ENCODE data around the gene SFXN4.
"Not testable (repeated sequence)": the region's sequence is repeated elsewhere in the genome, so short reads cannot be mapped to it uniquely, and the experiment has no call there.

Gene SFXN4

GRCh38 chr10:119190353-119190752, 24.8 kb upstream of the SFXN4 start:
- DNase-seq, result no peak

DNA sequence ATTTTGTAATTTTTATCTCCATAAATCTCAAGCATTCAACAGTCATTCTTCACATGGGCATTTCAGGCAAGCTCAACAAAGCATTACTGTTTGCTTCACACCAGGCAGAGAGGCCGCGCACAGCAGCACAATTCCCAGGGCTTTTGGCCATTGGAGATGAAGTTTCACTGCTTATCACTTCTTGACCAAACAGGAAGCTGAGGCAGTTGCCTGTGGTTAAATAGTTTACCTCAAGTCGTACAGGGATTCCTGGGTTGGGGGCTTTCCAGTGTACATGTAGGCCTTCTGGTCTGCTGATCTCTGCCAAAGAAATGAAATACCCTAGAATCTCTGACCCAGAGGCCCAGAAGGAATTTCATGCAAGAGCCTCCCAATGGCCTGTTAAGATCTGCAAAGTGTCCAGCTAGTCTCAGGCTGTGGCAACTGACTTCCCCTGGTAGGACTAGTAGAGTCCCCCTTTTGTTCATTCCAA, 24.3 kb upstream of the SFXN4 start:
- no peak for DNase-seq

DNA sequence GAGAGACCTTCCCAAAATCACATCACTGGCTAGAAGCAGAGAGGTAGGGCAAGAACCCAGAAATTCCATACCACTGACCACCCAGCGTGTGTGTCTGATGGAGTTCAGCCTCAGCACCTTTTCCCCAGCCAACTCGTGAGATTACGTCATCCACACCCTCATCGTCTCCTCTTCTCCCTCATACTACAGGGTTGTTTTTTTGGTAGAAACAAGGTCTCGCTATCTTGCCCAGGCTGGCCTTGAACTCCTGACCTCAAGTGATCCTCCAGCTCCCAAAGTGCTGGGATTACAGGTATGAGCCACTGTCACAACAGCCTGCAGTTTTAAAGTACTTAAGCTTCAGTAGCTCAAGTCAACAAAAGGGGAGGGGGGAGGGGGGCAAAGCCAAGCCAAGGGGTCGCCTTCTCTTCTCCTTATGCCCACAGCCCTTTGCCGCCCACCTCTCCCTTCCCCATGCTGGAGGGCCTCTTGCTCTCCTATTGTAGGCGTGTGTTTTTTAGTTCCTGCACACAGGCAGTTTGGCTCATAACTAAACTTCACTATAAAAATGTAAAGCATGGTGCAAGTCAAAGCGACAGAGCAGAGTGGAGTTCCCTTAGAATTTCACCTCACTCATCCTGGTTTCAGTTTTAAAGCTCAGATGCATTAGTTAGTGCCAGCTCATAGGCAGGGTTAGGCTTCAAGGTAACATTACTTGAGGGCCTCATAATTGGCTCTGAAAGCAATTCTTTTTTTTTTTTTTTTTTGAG, 18.3 kb upstream of the SFXN4 start:
- no peak for DNase-seq

GRCh38 chr10:119180850-119181400, 15.4 kb upstream of the SFXN4 start:
- not testable (repeated sequence) for DNase-seq

DNA sequence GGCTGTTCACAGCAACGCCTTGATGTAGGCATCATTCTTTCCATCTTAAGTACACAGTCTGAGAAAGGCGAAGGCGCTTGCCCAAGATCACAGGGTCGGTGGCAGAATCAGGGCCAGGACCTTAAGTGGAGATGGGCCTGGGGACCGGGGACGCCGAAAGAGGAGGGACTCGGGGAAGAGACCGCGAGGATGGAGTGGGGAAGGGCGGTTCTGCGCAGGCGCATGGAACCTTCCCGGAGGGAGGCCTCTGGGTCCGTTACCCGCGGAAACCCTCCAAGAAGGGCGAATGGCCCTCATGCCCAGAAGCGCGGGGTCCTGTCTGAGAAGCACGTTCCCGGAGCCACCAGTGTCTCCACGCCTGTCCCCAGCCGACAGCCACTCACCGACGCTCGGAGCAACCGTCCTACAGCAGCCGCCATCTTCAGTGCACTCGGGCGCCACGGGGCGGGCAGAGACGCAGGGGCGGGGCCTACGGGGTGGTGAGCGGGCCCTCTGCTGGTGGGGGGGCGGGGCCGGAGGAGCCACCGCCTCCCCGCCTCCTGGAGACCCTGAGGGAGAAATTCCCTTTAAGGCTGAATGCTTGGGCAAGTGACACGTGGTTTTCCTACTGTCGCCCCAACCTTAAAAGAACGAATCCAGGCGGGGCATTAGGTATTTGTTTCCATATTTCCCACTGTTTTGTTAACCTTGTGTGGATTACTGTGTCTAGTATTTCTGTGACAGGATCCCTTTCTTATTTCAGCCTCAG, 13.0 kb upstream of the SFXN4 start, which contains the start of gene PRDX3:
TSS of gene PRDX3 (minus strand) at position 441 of the 748 bp plus-strand sequence. CDS start at position 419, 22 bp downstream.
- DNase-seq, result peak; percentile 88

DNA sequence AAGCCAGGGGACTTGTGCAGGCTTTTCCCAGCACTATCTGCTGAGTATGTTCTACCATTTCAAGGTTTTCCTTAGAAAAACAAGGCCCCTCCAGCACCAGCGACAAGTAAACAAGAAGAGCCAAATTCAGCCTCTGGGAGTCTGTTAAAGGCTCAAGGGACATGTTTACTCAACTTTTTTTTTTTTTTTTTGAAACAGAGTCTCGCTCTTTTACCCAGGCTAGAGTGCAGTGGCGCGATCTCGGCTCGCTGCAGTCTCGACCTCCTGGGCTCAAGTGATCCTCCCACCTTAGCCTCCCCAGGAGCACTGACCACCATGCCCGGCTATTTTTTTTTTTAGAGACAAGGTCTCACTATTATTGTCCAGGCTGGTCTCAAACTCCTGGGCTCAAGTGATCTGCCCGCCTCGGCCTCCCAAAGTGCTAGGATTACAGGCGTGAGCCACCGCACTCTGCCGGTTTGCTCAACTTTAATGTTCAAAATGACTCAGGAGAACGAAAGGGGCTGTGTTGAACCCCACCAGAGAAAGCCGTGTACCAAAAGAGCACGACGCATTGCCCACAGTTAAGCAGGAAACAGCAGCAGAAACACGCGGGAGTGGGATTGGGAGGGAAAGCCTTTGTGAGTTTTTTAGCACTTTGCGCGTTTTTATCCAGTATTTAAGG, 12.3 kb upstream of the SFXN4 start:
- no peak for DNase-seq

GRCh38 chr10:119176166-119176565, 10.7 kb upstream of the SFXN4 start:
- DNase-seq, result no peak

DNA sequence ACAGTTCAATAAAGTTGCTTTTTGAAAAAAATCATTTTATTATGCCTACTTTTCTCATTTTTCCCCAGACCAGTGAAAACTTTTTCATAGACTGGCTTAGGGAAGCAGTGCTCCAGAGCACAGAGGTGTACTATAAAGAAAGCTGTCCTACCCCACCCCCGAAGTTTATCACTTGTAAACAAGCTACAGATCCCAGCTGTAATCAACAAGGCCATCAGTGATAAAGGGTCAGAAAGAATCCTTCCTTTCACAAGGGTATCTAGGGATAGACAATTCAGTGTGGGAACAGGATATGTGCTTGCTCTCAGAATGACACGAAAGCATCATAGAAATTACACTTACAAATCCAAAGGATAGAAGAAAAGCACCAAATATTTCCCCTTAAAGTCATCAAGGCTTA, 8.6 kb upstream of the SFXN4 start:
- DNase-seq, result no peak

- no peak for DNase-seq
These were observed 1.5 kb upstream of the SFXN4 start for GRCh38 chr10:119167041-119167440.

DNA sequence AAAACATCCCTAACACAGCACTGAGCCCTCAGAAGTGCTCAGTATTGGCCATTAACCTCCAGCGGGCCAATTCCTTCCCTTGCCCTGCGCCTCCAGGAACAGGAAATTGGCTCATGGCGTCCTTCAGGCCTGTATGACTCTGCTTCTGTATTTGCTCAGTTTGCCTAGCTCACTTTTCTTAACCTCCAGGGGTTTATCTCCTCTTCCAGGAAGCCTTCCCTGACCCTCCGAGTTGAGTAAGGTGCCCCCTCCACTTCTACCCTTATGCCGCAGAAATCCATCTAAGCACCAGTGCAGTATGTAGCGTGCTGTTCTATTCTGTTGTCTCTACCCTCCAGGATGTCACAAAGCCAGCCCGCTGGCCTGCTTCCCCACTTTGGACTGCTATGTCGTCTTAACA, 1.1 kb upstream of the SFXN4 start:
- DNase-seq, result no peak

GRCh38 chr10:119166118-119166500, 595 bp upstream of the SFXN4 start:
- no peak for DNase-seq

GRCh38 chr10:119162452-119163092, 2.9 kb downstream of the SFXN4 start:
- no peak for DNase-seq

GRCh38 chr10:119161680-119162451, 3.6 kb downstream of the SFXN4 start:
- DNase-seq, result no peak

DNA sequence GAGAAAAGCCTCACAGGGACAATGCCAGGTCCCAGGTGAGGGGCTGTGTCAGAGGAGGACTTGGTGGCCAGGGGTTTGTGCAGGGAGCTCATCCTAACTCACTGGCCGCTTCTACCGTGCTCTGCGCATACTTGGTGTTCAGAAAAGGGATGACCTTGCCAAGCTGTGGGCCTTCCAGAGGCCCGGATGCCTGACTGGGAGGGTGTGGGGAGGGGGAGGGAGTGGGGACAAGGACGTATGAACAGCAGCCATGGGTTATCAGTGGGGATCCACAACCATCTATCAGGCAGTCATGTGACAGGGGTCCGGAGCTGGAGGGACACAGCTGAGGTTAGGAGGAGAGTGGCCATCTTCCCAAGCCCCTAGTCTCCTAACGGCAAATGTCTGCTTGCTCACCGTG, 6.2 kb downstream of the SFXN4 start:
- no peak for DNase-seq

DNA sequence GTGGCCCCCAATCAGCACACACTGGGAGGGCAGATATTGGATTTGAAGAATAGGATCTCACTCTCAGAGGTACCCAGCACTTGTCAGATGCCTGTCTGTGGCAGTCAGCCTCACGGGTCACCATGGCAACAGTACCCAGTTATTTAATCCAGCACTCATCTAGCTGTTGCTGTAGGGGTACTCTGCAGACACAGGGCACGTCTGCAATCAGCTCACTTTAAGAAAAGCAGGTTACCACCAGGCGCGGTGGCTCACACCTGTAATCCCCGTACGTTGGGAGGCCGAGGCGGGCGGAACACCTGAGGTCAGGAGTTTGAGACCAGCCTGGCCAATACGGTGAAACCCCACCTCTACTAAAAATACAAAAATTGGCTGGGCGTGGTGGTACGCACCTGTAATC, 11.9 kb downstream of the SFXN4 start:
- no peak for DNase-seq

- no peak for DNase-seq
These were observed 12.5 kb downstream of the SFXN4 start for GRCh38 chr10:119153041-119153440.

- DNase-seq, result not testable (repeated sequence)
These were observed 13.9 kb downstream of the SFXN4 start for GRCh38 chr10:119151601-119152000.

DNA sequence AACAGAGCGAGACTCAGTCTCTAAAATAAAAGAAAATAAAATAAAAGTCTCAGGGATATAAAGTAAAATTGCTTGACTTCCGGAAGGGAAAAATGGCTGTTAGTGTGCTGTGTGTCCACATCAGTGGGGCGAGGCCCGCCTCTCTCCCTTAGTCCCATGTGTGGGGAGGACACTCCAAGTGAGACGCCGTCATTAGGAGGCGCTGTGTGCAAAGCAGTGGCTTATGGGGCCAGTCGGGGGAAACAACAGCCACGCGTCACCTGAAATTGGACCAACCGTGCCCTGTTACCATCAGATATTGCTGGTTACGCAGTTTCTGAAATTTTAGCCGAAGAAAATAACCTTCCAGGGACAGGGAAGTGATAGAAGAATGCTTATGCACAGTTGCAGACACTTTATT, 15.8 kb downstream of the SFXN4 start:
- DNase-seq, result no peak

- no peak for DNase-seq
These were observed 16.4 kb downstream of the SFXN4 start for GRCh38 chr10:119149157-119149556.

GRCh38 chr10:119143657-119144056, 21.9 kb downstream of the SFXN4 start:
- DNase-seq, result no peak

DNA sequence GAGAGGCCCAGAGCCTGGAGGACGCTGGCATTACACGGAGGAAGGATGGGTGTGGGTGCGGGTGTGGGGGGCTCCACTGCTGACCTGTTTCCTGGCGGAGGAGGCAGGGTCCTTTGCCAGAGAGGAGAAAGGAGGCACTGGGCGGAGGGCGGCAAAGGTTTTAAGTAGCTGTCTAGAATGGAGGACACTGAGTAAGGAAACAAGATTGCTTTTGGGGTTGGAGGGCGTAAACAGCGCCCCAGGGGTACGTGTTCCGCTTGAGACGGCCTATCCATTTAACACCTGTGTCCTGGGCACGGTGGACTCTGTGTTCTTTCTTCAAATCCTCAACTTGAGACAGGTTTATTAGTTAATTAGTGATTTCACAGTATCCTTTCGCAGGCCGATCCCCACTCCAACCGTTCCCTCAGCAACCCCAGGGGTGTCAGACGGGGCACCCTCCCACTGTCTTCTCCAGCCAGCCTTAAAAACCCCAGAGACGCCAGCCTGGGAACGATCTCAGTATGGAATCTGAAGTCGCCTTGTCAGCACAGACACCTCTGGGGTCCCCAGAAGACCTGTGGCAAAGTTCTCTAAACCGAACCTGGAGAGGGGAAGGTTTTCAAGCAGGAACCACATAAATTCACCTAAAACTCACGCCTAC, 24.8 kb downstream of the SFXN4 start:
- no peak for DNase-seq

All from effector CD4-positive, alpha-beta T cell (primary cell).